Cardiac septum (tissue), 1 donor: Measurements from ENCODE around the gene ZNF880. TPM values are rescaled to one million over a fixed set of nuclear protein-coding genes. Genes with fewer than 3 reads are reported as not detected.
"Not testable (repeated sequence)": the region's sequence is repeated elsewhere in the genome, so short reads cannot be mapped to it uniquely, and the experiment has no call there.

Experiments used
- DNase-seq: peaks from one replicate; pipeline ENCODE4 v3.0.0-alpha.2; 2020; ENCODE audit warnings: low spot score
- intact Hi-C: fragments of 100-400 bp; cut with DNase I; formaldehyde crosslinking; loops from one replicate; pipeline ENCODE4 v1.14.0; 2022
- long read RNA-seq: library from polyadenylated mRNA; unstranded; transcript quantifications from one replicate; pipeline ENCODE4 v2.0.0, GENCODE V29; 2021
- total RNA-seq: library from RNA; stranded (reverse); fragmentation: NEBNext Ultra II Directional; extraction: Animal tissue kit (Norgen Biotek cat#: 25700); gene quantifications from one replicate; pipeline ENCODE4 v1.2.1, GENCODE V29; 2021
- donor health status: DM: no; HTN: no; CAD: no.

Gene ZNF880
- total RNA-seq, result 18.3 TPM
- long read RNA-seq, transcript ZNF880-206 (4 exons, 953 nt), result major isoform, 9 of 15 reads
- long read RNA-seq, partial matches to known transcripts, result 0 of 15 reads
- long read RNA-seq, other reads (novel, unspliced or antisense), result 3 of 15 reads

DNA sequence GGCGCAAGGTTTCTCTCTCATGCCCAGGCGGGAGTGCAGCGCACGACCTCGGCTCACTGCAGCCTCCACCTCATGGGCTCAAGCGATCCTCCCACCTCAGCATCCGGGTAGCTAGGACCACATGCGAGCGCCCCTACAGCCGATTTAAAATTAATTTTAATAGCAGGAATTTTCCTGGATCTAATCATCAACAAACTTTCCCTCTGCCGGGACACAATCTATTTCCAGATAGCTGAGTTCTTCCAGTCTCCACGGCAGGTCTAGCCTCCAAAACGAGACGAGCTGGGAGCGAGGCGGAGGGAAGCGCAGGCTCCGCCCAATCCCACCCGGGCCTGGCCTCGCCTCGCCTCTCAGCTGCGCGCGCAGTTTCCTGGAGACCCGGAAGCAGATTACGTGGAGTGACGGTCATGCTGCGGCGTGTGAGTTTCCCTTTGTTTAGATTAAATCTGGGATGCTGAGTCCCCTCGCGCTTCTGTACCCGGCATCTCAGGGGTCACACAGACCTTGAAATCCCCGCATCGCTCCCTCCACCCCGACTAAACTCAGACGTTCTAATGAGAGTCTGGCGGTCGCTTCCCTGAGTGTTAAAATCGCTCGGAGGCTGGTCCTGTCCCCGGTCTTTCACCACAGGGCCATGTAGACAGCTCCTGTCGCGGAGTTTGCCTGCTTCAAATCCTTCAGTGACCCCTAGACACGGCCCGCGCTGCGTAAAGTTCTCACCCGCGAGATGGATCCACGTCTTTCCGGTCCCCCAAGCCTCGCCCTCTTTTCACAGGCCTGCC, at the start of gene ZNF880:
TSS of gene ZNF880 (plus strand) at position 365 of the 782 bp plus-strand sequence. CDS start at position 408, 43 bp downstream.
- intact Hi-C loops, result loop anchor here (2.0 to 10.0 kb wide), 3 partner anchors 29 to 205 kb away; partner anchors contain the start of genes ZNF610 and ZNF701
- peak; percentile 95 for DNase-seq

DNA sequence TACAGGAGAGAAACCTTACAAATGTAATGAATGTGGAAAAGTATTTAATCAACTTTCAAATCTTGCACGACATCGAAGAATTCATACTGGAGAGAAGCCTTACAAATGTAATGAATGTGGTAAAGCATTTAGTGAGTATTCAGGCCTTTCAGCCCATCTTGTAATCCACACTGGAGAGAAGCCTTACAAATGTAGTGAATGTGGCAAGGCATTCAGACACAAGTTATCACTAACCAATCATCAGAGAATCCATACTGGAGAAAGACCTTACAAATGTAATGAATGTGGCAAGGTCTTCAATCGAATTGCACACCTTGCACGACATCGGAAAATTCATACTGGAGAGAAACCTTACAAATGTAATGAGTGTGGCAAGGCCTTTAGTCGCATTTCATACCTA, 47.3 kb upstream of the ZNF880 start:
- no peak for DNase-seq
- intact Hi-C loops, result no loop called here

DNA sequence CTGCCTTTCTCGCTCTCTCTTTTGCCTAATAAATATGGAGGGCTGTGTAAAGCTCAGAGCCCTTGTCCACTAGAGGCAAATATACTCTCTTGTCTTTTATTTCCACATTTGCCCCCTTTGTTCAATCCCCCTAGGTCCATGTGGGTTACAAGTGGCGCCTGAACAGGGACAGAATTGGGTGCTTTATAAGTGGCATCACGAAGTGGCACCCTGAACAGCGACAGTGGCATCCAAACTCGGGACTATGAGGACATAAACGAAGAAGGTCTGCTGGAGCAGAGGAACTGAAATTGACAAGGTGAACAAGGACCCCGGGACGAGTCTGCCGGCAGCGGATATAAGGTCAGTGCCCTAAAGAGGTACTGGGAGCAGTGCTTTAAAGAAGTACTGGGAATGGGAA, 38.0 kb upstream of the ZNF880 start:
- no peak for DNase-seq
- intact Hi-C loops, result no loop called here

DNA sequence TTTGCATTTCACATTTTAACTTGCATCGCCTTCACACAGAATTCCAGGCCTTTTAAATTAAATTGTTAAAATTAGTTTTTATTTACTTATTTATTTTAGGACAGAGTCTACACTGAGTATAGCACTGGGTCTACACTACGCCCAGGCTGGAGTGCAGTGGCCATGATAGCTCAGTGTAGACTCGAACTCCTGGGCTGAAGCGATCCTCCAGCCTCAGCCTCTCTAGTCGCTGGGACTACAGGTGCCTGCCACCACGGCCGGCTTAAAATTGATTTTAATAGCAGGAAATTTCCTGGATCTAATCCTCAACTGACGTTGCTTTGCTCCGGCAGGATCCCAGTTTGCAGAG, 34.0 kb upstream of the ZNF880 start:
- intact Hi-C loops, result loop anchor here (2.0 kb wide), 1 partner anchor 33 kb away; the partner anchor contains the start of gene ZNF880

DNA sequence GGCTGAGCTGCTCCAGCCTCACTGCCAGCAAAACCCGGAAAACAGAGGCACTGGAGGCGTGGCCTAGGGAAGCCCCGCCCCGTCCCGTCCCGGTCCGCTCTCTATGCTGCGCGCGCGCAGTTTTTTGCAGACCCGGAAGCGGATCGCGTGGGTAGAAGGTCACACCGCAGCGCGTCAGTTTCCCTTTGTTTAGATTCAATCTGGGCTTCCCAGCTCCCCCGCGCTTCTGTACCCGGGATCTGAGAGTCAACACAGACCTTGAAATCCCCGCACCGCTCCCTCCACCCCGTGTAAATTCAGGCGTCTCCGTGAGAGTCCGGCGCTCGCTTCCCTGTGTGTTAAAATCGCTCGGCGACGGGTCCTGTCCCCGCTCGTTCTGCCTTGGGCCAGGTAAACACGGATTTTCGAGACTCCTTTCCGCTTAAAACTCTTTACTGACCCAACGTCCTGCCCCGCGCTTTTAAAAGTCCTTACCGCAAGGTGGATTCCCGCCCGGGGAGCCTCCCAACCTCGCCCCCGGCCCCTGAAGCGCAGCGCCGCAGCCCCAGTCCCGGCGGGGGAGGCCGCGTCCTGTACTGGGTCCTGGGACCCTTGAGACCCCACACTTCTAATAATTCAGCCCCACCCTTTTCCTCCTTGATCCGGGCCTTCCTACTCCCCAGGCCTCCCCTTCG, 33.5 kb upstream of the ZNF880 start, which contains the start of gene ZNF610:
TSS of gene ZNF610 (plus strand) at position 127 of the 674 bp plus-strand sequence. CDS start 12,930 bp downstream, outside the sequence.
- intact Hi-C loops, result loop anchor here (2.0 kb wide), 1 partner anchor 33 kb away; the partner anchor contains the start of gene ZNF880
- DNase-seq, result peak; percentile 93

More for the DNA sequence above, 34.0 kb upstream of the ZNF880 start:
- no peak for DNase-seq

DNA sequence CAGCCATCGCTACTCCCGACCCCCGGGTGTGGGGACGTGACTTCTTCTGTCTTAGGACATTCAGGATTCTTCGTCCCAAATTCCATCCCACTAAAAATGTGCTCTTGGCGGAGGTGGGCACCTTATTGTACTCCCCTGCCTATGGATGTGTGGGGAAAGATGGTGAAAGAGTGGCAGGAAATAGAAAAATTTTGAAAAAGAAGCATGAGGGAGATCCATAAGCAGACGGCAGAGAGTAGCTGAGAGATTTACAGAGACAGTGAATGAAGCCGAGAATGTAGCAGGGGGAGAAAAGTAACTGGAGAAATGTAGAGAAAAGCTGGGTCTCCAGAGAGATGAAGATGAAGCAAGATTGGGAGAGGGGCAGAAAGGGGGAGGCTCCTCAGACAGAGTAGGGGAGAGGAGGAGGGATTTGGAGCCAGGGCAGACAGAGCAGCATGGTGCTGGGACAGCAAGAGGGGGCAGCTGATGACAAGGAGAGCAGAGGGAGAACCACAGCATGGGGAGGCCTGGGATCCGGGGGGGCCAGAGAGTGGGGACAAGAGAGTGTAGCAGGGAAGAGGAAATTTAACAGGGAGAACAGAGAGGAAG, 32.8 kb upstream of the ZNF880 start:
- intact Hi-C loops, result loop anchor here (2.0 kb wide), 1 partner anchor 32 kb away; the partner anchor contains the start of gene ZNF880
- no peak for DNase-seq

DNA sequence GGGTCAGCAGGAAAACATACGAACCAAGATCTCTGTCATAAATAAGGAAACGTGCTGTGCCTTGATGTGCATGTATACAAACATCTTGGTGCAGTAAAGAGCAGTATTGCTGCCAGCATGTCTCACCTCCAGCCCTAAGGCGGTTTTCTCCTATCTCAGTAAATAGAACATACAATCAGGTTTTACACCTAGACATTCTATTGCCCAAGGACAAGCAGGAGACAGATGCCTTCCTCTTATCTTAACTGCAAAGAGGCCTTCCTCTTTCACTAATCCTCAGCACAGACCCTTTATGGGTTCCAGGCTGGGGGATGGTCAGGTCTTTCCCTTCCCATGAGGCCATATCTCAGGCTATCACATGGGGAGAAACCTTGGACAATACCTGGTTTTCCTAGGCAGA, 30.7 kb upstream of the ZNF880 start:
- intact Hi-C loops, DNase-seq: not testable (repeated sequence)

DNA sequence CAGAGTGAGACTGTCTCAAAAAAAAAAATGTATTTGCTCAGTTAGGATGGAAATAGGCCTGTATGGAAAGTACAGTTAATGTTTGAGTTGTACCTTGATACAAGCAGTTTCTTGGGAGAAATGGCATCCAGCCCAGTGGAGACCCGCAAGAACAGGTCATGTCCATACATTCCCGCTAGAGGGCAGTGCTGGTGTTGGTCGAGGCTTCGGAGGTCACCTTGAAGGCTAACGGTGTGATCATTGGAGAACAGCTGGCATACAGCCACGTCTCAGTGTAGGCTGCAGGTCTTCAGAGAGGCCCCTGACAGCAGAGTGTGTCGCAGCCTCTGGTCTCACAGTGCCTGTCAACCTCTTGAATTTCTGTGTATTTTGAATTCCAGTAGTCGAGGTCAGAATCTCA, 26.2 kb upstream of the ZNF880 start:
- intact Hi-C loops, result no loop called here
- DNase-seq, result no peak

DNA sequence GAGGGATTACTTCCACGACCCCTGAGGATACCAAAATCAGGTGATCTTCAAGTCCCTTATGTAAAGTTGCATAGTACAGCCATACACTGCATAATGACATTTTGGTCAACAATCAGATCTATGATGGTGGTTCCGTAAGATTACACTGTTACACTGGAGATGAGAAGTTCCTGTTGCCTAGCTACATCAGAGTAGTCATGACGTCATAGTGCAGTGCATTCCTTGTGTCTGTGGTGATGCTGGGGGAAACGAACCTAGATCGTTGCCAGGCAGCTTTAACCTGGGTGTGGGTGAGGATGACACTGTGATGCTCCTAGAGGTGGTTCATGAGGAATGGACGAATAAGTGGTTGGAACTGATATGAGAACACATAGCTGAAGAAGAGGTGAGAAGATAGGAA, 24.6 kb upstream of the ZNF880 start:
- intact Hi-C loops, result no loop called here
- DNase-seq, result no peak

DNA sequence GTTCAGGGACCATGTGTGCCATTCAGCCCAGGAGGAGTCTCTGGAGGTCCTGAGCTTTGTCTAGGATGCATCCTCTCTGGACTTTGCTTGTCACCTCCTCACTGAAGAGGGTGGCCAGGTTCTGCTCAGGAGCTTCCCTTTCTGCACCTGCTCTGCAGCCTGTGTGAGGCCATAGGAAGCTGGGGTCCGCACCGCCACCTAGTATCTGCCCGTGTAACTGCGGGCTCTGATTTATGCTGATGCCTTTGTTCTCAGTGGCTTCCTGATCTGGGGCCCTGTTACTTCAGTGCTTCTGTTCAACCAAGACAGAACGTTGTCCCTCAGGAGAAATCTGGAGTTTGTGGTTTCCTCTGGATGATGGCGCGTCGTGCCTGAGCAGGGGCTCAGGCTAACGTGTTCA, 18.2 kb upstream of the ZNF880 start:
- intact Hi-C loops, result no loop called here
- no peak for DNase-seq

DNA sequence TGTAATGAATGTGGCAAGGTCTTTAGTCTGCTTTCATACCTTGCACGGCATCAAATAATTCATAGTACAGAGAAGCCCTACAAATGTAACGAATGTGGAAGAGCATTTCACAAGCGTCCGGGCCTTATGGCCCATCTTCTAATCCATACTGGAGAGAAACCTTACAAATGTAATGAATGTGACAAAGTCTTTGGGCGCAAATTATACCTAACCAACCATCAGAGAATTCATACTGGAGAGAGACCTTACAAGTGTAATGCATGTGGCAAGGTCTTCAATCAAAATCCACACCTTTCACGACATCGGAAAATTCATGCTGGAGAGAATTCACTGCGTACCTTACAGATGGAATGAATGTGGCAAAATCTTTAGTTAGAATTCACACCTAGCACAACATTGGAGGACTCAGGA, 3.3 kb upstream of the ZNF880 start:
- intact Hi-C loops, result loop anchor here (10.0 kb wide), 1 partner anchor 208 kb away; the partner anchor contains the start of gene ZNF701

DNA sequence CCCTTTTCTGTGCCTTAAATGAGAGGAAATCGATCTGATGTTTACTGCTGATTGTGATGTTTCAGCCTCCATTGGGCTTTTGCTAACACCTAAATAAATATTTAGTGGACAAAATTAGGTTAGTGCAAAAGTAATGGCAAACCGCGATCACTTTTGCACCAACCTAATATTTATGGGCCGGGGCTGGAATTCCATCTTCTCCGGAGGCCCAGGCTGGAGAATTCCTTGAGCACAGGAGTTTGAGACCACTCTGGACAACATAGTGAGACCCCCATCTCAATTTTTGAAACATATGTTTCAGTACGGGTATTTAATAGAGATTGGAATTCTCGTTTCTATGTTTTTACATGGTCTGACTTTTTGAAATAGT, 603 bp downstream of the ZNF880 start:
- intact Hi-C loops, result loop anchor here (2.0 kb wide), 1 partner anchor 28 kb away; no protein-coding TSS in a partner anchor
- no peak for DNase-seq

More for the DNA sequence above, 3.3 kb upstream of the ZNF880 start:
- no peak for DNase-seq

DNA sequence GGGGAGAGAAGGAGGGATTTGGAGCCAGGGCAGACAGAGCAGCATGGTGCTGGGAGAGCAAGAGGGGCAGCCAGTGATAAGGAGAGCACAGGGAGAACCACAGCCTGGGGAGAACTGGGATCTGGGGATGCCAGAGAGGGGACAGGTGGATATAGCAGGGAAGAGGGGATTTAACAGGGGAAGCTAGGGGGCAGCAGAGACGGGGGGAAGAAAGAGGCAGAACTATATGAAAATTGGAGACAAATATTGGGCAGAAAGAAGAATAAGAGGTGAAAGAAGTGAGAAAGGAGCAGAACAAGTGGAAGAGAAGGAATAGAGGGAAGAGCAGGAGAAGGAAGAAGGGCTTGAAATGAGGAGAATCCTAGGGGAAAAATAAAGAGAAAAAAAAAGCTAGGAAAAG, 21.4 kb downstream of the ZNF880 start:
- intact Hi-C loops, result loop anchor here (10.0 kb wide), 1 partner anchor 184 kb away; the partner anchor contains the start of gene ZNF701
- DNase-seq, result no peak

DNA sequence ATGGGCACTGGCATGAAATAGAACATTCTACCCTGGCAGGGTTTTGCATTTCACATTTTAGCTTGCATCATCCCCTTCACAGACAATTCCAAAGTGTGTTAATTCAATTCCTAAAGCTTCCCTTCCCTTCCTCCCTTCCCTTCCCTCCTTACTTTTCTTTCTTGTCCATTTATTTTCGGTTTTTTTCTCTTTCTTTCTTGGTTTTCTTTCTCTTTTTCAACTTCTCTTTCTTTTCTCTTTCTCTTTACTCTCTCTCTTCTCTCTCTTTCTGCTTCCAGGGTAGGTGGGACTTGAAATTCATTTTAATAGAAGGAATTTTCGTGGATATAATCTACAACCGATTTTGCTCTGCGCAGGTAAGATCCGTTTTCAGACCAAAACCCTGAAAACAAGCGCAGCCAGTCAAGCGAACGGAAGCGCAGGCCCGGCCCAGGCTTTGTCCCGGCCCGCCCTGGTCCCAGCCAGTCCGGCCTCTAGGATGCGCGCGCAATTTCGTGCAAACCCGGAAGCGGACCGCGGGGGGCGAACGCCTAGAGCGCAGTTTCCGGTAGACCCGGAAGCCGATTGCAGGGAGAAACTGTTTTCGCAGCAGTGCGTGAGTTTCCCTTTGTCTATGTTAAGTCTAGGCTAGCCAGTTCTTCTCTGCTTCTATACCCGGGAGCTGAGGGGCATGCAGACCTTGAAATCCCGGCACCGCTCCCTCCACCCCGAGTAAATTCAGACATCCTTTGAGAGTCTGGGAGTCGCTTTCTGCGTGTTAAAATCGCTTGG, 27.8 kb downstream of the ZNF880 start, which contains the start of gene ZNF528:
TSS of gene ZNF528 (plus strand) at position 540 of the 771 bp plus-strand sequence. CDS start 4,165 bp downstream, outside the sequence.
- intact Hi-C loops, result loop anchor here (2.0 to 10.0 kb wide), 3 partner anchors 27 to 177 kb away; partner anchors contain the start of genes ZNF701 and ZNF808
- DNase-seq, result peak; percentile 98

DNA sequence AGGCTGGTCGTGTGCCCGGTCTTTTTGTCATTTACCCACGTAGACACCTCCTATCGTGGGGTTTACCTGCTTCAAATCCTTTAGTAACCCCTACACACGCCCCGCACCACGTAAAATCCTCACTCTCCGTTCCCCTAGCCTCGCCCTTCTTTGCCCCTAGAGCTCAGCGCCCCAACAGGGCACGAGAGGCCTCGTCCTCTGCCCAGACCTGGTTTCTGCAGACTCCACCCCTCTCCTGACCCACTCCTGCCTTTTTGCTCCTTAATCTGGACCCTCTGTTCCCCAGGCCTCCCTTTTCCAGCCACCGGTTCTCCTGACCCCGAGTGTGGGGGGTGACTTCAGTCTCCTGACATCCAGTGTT, 28.3 kb downstream of the ZNF880 start:
- no peak for DNase-seq

DNA sequence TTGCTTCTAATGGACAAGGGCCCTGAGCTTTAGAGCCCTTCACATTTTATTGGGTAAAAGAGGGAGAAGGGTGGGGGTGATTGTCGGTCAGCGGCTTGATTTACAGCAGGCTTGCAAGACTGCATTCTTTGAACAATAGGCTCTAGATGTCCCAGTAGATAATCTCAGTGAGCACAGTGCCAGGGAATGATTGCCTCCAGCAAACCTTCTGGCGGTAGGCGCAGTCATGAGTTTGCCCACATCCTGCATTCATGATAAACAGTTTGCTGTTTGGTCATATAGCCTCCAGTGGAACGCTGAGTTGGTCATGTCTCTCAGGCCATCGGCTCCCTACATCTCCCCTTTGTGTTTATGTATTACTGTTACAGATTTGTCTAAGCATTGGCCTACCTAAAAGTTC, 40.6 kb downstream of the ZNF880 start:
- DNase-seq, result no peak
- intact Hi-C loops, result no loop called here

More for the DNA sequence above, 28.3 kb downstream of the ZNF880 start:
- intact Hi-C loops, result loop anchor here (2.0 to 10.0 kb wide), 3 partner anchors 27 to 177 kb away; partner anchors contain the start of genes ZNF701 and ZNF808

DNA sequence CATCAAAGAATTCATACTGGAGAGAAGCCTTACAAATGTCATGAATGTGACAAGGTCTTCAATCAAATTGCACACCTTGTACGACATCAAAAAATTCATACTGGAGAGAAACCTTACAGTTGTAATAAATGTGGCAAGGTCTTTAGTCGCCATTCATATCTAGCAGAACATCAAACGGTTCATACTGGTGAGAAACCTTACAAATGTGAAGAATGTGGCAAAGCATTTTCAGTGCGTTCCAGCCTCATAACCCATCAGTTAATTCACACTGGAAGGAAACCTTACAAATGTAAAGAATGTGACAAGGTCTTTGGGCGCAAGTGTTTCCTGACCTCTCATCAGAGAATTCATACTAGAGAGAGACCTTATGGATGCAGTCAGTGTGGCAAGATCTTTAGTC, 46.0 kb downstream of the ZNF880 start:
- intact Hi-C loops, result no loop called here
- DNase-seq, result no peak

DNA sequence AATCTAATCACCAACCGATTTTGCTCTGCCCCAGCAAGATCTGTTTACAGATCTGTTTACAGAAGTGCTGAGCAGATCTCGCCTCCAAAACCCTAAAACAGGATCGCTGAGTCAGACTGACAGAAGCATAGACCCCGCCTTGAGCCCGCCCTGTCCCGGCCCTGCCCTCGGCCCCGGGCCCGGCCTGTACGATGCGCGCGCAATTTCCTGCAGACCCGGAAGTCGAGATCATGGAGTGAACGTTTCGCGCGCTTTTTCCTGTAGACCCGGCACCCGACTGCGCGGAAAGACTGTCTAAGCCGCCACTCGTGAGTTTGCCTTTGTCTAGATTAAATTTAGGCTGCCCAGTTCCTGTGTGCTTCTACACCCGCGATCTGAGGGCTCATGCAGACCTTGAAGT, 59.2 kb downstream of the ZNF880 start, which contains the start of gene ZNF534:
TSS of gene ZNF534 (plus strand) at position 212 of the 400 bp plus-strand sequence. CDS start 2,327 bp downstream, outside the sequence.
- DNase-seq, result no peak
- intact Hi-C loops, result no loop called here
